COR-L47 (cell line): ENCODE data around the gene QRFP.
A peak's percentile ranks its signal among the peaks of the same experiment; 100 is the strongest.

Experiments used
- DNase-seq: peaks from one replicate; lab custom pipeline; 2025; lab: John Stamatoyannopoulos, UW

Gene QRFP, protein sequence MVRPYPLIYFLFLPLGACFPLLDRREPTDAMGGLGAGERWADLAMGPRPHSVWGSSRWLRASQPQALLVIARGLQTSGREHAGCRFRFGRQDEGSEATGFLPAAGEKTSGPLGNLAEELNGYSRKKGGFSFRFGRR

DNA sequence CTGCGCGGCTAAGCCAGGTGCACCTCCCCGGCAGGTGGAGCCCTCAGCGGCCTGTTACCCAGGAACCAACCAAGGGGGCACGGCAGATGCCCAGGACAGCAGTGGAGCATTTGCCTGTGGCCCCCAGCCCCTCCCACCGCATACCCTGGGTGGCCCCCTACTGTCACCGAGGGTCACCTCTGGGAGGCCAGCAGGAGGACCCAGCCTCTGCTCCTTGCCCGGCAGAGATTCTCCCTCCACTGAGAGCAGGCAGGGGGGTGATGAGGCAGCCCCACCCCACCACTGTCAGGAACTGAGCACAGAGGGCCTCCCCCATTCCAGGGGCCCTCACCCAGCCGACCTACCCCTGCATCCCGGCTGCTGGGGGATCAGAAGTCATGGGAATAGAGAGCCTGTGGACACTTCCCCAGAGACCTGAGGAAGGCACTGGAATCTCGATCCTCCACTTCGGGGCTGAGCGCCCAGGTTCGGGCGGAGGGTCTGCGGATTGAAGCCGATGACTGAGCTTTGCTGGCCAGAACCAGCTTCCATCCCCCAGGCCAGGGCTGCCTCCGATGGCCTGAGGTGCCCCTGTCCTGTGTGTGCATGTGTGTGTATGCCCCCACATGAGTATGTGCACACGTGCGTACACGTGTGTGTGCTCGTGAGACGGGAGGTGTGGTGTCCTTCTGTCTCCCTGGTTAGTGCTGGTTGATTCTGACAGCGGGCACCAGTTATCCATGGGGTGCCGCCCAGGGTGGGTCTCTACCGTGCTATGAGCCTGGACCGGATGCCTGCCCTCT is at the start of gene QRFP:
Gene QRFP (minus strand): TSS at position 580 of the 782 bp plus-strand sequence. CDS start 2,974 bp downstream, outside the sequence.
- DNase-seq, result no peak

DNA sequence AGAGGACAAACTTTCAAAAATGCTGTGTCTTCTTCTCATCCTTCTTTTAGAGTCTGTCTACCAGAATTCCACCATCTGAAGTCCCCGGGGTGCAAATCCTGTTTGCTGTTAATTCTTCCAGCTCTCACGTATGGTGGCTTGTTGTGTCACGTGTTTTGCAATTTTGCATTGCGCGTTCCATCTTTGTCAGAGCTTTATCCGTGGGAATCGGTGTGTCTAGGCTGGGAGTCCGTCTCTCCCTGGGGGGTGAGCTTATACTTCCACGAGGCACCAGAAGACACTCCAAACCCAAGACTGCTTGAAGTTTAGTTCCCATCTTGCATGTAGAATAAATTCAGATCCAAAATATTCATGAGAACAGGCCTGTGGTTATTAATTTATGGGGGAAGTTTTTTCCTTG is 48.6 kb upstream of the QRFP start:
- no peak for DNase-seq

DNA sequence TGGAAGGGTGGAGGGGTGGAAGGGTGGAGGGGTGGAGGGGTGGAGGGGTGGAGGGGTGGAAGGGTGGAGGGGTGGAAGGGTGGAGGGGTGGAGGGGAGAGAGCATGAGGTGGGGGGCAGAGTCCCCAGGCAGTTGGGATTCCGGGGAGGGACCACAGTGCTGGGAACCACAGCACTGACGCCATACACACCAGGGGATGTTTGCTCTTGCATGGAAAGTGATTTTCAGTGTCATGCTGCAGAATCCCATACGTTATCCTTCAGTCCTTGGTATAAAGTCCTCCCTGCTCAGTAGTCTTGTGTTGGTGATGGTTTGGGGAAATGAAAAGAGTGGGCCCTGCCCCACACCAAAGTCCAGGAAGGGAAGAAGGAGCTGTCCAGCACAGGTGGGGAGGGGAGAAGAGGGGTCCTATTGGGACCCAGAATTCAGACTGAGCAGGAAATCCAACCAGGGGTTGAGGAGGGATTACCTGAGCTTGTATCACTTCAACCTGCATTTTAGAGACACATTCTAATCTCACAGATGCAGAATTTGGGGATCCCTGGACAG is 48.0 kb upstream of the QRFP start:
- DNase-seq, result no peak

DNA sequence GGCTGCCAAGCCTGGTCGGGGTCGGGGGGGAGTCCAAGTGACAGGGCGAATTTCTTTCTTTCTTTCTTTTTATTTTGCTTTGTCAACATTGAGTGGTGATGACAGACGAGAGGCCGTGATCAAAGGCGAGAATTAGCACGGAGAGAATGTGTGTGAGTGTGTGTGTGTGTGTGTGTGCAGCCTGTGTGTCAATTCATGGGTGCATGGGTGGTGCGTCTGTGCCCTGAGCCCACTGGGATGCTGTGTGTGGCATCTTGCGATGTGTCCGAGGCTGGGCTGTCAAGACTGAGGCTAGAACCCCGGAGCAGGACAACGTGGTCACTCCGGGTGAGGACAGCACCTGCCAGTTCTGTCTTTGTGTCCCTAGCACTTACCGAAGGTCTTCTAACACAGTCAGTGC is 47.2 kb upstream of the QRFP start:
- DNase-seq, result no peak

DNA sequence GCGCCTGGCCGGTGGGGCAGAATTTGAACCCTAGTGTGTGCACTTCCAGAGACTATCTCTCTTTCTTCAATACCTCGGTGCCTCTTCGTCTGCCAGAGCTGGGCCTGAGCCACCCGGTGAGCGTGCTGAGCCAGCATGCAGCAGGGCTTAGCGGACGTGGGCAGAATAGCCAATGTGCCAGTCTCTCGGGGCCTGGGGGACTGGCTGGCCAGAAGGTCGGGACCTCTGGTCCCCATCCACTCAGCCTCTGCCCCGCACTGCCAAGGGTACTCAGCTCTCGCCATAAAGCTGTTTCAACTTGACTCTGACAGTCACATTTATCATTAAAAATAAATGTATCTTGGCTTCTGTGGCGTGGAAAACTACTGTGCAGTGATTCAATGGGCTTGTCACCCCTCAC is 46.6 kb upstream of the QRFP start:
- DNase-seq, result no peak

DNA sequence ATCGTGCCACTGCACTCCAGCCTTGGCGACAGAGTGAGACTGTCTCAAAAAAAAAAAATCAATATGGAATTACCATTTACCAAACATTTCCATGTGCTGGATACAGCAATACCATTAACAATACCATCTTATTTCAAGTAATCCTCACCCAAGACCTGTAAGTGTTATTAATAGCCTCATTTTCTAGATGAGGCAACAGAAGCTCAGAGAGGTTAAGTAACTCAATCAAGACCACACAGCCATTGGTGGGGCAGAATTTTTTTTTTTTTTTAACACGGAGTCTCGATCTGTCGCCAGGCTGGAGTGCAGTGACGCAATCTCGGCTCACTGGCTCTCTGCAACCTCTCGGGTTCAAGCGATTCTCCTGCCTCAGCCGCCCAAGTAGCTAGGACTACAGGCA is 46.1 kb upstream of the QRFP start:
- DNase-seq, result no peak

DNA sequence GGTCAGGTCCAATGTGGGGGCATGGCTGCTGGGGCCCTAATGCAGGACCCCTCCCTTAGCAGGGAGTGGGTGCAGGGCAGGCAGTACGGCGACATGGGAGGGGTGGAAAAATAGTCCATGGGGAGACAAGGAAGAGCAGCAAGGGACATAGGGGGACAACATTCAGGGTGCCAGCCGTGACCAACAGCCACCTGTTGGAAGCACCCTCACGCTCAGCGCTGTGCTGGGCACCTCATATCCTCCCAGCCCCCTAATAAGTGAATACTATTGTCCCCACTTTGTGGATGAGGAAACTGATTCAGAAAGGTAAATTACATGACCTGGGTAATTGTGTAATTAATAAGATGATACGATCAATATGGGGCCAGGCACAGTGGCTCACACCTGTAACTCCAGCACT is 45.5 kb upstream of the QRFP start:
- no peak for DNase-seq

DNA sequence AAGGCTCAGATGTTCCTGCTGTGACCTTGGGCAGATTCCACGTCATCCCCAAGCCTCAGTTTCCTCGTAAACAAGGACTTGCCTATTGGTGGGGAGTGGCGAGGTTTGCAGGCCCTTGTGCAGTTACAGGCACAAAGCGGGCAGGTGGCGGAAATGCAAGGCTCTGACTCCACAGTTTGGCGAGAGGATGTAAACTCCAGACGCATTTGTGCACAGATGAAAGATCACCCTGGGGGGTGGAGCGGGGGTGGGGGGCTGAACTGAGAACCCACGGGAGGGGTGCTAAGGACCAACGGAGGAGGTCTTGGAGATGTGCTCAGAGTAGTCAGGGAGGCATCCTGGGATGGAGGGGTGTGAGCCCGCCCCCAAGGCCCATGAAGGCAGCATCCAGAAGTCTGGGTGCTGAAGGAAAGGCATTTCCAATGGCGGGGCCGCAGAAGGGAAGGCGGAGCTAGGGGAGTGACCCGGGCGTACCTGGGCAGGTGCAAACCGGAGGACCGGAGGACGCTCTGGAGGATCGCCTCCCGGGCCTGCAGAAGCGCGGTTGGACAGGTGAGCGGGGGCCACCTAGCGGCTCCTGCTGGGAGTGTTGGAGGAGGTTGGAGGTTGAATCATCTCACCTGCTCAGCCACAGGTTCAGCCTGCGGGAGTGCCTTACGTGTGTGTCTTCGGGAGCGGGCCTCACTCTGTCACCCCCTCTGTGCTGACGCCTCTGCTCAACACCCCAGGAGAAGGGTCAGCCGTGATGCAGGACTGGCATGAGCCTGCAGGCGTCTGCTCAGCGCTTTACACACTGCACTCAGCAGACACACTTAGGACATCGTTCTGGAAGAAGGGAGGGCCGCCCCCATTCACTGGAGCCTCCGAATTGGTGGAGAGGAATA is 44.3 kb upstream of the QRFP start:
- peak; percentile 81 for DNase-seq

DNA sequence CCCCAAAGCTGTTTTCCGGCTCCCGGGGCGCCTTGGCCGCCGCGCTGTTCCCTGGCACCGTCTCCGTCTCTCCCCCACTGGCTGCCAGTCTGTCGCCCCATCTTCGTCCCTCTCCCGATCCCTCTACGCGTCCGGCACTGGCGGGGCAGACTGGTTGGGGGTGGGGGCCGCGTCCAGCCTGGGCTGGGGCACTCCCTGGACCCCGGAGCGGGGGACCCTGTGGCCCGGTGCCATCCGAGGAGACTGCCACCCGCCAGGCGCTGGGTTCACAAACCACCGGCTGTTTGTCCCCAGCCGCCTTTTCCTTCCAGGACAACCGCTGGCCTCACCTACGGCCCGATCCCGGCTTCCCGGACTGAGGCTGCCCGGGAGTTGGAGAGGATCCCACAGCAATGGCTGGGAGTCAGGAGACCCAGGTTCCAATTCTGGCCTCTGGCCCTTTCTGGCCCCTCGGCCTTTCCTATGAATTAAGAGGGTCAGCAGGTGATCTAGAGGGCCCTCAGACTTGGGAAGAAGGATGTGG is 43.5 kb upstream of the QRFP start:
- no peak for DNase-seq

DNA sequence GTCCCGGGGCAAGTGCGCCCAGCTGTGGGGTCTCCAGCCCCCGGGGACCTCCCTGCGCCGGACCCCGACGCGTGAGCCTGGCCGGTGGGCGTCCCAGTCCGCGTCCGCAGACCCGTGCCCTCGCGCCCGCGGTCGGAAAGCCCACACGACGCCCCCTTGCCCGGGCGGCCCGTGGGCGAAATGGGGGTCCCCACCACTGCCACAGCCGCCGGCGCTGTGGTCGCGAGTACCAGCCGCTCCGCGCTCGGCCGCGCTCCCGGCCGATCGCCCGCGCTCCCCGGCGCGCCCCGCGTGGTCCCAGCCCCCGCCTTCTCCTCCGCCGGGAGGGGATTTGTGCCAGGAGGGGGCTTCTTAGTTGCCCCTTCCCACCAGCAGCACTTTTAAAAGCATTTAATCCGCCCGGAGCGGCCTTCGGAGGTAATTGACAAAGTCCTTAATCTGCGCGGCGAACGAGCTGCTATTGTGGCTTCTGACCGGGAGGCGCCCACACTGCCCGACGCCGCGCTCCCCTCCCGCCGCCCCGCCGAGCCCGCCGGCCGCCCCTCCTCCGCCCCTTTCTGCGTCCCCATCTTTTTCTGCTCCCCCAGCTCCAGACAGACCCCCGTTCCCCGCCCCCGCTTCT is 42.9 kb upstream of the QRFP start:
- DNase-seq, result no peak

DNA sequence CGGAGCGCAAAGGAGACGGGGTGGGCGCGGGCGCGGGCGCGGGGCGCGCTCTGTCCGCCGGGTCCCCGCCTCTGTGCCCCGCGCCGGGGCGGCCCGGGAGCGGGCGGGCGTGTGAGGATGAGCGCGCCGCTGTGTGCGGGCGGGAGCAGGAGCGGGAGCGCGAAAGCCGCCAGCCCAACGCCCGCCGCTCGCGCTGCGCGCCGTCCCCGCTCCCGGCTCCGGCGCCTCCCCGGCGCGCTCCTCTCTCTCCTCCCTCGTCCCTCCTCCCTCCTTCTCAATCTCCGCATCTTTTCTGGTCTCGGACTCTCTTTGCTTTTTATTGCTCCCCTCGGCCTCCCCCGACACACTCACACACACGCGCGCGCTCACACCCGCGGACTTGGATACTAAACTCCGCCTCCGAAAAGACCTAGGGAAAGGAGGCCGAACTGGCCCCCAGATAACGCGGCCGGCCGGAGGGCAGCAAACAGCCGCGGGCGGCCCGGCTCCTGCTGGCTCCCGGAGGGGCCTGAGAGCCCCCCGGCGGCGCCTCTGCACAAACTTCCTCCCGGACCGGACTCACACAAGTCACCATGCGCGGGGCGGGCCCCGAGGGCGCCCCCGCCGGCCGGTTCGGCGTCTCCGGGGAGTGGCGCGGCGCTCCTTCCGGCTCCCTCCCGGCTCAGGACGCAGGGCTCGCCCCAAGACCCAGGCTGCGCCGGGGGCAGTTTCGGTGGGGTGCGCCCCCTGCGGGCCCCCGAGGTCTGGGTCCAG is 42.2 kb upstream of the QRFP start, which contains the start of gene FIBCD1:
Gene FIBCD1 (minus strand): TSS at position 596 of the 753 bp plus-strand sequence. CDS start 640 bp downstream, outside the sequence.
- no peak for DNase-seq

DNA sequence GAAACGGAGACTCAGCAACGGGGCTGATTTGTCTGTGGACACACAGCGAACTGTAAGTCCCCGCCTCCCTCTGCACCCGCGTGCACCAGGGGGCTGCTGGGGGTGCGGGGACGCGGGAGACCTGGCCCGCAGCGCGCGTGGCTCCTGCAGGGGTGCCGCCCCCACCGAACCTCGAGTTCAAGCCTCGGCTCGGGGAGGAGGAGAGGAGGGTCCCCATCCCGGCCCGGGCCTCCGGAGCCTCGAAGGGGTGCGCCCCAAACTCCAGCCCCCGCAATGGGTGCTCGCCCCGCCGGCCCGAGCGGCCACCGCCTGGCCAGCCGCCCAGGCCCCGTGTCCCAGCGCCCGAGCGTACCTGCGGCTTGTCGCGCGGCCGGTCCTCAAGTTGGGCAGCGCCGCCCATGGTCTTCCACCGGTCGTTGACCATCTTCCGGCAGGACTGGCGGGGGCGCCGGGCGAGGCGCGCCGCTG is 41.6 kb upstream of the QRFP start:
- no peak for DNase-seq

DNA sequence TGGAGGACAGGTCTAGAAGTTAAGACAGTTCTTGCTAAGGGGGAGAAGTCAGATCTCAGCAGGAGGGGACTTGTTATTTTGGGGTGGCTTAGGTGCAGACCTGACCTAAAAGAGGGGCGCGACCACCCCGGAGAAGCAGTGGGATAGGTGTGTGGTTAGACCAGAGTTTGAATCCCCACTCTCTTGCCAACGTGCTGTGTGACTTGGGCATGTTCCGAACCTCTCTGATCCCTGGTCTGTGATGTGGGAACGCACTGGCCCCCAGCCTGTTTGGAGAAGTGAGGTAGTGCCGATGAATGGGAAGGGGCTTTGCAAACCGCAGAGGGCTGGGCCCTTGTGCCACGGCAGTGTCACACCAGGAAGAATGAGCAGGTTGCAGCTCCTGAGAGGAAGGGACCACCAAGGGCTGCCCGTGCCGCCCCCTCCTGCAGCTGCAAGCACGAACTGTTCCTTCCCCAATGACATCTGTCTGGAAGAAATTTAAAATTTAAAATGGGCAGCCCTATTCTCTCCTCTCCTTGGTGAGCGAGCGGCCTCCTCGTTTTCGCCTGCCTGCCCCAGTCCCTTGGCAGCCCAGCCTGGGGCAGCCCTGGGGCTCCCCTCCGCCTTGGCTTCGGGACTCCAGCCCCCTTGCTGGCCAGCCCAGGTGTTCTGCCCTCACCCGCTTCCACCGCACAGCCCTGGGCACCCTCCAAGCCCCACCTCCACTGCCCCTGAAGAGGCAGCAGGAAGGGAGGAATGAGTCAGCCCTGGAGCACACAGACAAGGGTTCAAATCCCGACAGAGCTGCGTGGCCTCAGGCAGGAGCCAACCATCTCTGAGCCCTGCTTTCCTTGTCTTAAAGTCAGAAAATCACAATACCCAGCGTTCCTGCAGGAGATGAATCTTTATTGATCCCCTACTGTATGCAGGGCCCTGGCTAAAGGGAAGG is 40.8 kb upstream of the QRFP start:
- no peak for DNase-seq

DNA sequence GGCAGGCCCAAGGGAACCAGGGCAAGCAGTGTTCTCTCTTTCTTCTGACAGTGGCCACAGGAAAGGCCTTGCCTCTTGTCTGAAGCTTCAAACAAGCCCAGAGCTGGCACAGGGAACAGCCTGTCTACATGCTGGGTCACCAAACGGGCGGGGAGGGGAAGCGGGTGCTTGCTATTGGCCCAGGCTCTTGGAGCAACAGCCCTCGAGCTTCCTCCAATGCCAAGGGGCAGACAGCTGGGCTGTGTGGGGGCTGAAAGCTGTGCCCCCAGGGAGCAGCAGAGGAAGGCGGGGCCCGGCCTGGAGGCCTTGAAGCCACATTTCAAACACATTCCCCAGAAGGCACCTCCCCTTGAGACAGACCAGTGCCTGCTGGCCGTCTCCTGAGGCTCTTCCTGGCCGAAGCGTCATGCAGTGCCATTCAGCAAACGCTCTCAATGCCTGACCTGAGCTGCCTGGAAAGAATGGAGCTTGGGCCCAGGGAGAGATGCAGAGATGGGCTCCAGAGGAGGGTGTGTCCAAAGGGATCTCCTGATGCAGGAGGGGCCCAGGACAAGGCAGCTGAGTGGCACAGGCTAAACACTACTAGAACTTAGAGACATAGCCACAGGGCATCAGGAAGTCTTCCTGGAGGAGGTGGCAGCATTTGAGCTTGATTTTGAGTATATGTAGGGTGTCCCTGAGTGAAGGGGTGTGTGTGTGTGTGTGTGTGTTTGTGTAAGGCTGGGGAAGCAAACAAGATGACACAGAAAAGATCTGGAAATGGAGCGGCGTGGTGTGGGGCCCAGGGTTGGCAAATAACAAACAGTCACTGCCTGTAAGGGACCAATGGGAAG is 39.9 kb upstream of the QRFP start:
- DNase-seq, result no peak

DNA sequence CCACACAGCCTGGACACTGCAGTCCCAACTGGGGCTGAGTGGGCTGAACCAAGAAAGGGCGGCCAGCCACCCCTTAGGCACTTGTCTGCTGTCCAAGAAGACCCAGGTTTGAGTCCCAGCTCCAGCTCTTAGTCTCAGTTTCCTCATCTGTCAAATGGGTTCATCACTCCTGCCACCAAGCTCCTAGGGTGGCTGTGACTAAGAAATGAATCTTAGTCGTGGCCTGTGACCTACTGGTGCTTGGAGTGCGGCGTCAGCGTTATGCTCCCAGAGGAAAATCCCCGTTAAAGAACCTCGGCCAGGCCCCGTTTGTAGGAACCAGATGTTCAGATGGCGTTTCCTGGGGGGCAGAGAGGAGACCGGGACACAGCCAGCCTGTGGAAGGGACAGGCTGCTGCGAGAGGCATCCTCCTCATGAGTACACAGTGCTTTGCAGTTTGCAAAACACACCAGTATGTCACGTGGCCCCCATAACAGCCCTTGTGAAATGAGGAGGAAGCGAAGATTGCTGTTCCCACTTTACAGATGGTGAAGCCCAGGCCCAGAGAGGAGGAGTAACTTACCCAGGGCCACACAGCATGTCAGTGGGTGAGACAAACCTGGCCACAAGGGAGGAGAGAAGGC is 39.1 kb upstream of the QRFP start:
- no peak for DNase-seq

DNA sequence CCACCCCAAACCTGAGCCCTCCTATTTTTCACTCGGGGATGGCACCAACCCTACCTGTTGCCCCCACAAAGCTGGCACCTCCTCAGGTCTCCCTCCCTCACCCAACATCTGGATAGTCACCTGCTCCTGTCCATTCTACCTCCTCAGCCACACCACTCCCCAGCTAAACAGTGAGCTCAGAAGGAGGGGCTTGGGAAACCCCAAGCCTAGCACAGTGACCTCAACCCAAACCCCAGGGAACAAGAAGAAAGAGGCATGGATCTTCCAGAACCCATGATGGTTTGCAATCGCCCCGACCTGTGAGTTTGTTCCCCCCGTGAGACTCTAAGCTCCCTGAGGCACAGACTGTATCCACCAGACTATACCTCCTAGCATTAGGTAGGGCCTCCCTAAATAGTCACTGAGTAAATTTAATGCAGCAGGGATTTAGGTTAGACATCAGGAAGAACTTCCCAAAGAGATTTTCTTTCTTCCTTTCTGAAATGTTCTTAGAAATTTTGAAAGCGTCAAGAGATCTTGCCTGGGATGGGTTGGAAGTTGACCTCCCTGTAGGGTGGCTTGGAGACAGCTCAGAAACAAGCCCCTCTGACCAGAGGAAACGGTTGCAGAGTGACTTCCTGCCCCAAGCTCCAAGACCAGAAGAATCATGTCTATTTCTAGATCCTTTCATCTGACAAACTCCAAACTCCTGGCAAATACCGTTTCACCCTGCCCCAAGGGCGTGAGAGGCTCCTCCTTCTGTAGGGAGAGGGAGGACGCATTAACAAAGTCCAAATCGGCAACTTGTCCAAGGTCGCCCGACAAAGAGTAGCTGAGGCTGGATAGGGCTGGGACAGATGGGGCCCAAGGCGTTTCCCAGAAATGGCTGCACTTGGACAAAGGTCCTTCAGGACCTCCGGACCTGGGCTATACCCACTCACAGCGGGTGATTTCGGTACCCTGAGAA is 38.4 kb upstream of the QRFP start:
- no peak for DNase-seq

DNA sequence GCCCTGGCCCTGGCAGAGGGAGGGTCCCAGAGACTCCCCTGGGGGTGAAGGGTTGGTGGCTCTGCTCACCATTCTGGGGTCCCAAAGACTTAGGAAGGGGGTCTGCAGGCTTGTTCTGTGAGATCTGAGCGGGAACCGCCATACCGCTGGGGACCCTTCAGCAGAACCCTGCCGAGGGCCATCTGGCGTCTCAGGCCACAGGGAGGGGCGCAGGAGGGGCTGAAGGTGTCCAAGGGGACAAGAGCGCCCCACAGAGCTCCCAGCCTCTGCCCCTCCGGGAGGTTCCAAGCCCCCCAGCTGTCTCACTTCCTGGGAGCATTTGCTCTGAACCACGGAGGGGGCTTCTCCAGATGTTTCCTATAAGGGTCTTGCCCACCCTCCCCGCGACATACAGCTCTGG is 37.6 kb upstream of the QRFP start:
- no peak for DNase-seq
